Activated naive CD4-positive, alpha-beta T cell treated with anti-CD3 and anti-CD28 coated beads for 36 hours (primary cell): ENCODE results near the gene OTOF. TPM values are rescaled to one million over a fixed set of nuclear protein-coding genes. Genes with fewer than 3 reads are reported as not detected.

Experiments
- total RNA-seq, 2 experiments: library from RNA; stranded (reverse); gene quantifications; one replicate each; pipeline ENCODE4 v1.2.3, GENCODE V29; 2021

The OTOF gene
- total RNA-seq, 2 experiments from 2014 or later, result 0.45 to 0.52 TPM

Other genes with a start within 250 kb of the OTOF start
- 100 to 1,000 TPM; 117 to 123 TPM for gene HADHA, start 233.5 kb downstream of the OTOF start, total RNA-seq
- 10 to 100 TPM; 65.1 to 67.6 TPM for gene HADHB, start 233.2 kb downstream of the OTOF start, total RNA-seq
- gene SELENOI, start 132.0 kb downstream of the OTOF start, total RNA-seq, result 10 to 100 TPM; 20.0 to 22.9 TPM
- 1 to 10 TPM; 2.7 to 3.0 TPM for gene ADGRF3, start 131.3 kb downstream of the OTOF start, total RNA-seq
- gene DRC1, start 76.2 kb downstream of the OTOF start, total RNA-seq, result not detected
- gene CIB4, start 163.2 kb upstream of the OTOF start, total RNA-seq, result not detected
- gene KCNK3, start 214.6 kb upstream of the OTOF start, total RNA-seq, result not detected